ENCODE data around the gene MZB1. TPM values are rescaled to one million over a fixed set of nuclear protein-coding genes. Genes with fewer than 3 reads are reported as not detected.

The MZB1 gene
- total and polyA plus RNA-seq, 2 of the 13 experiments (the other 11 are each of a cell fraction or from before 2014, with no cell fraction given), result 0.31 to 0.40 TPM

GRCh38 chr5:139402561-139403158, 12.9 kb upstream of the MZB1 start (continued):
- TF ChIP-seq XRCC5 (optimal IDR thresholded peaks at IDR 0.05; ENCODE audit: low read length) (peak; percentile 75), REXO4 (CRISPR knock-in tag; IDR thresholded peaks at IDR 0.05; ENCODE audit: borderline replicate concordance) (no peak), KDM1A (CRISPR knock-in tag; IDR thresholded peaks at IDR 0.05) (peak; percentile 90), ZSCAN5A (CRISPR knock-in tag; IDR thresholded peaks at IDR 0.05; ENCODE audit: borderline replicate concordance) (no peak)

GRCh38 chr5:139401546-139401945, 11.8 kb upstream of the MZB1 start:
- Histone ChIP-seq H3K79me2 (ENCODE audit: insufficient read depth, low read length) (peaks cover 2% of the 10 kb centered on the region), H3K4me3 (replicated peaks in 1 of 3; ENCODE audit: insufficient read depth in 1 of 3, low read depth in 2 of 3, low read length in 3 of 3) (no peak overlapping the region), H3K9me3 (ENCODE audit: low read length) (no peaks in the 10 kb centered on the region), H3K27ac (ENCODE audit: extremely low read length, insufficient read depth, low read length) (no peak overlapping the region), H3K4me2 (ENCODE audit: low read depth, low read length) (no peak overlapping the region), H3K9ac (ENCODE audit: insufficient read depth, low read depth, low read length) (no peak overlapping the region), H3K4me1 (ENCODE audit: insufficient read depth, low read length) (peaks cover 34% of the 10 kb centered on the region), H3K36me3 (replicated peaks in 1 of 2; ENCODE audit: control insufficient read depth in 1 of 2, insufficient read depth in 2 of 2, low read length in 2 of 2) (no peaks in the 10 kb centered on the region; a peak in 2 of 5 replicates), H3K27me3 (ENCODE audit: control insufficient read depth in 1 of 2, insufficient read depth in 2 of 2, low read length in 2 of 2) (no peaks in the 10 kb centered on the region), H2AFZ (ENCODE audit: low read length) (no peak overlapping the region), H4K20me1 (ENCODE audit: insufficient read depth, low read length) (no peaks in the 10 kb centered on the region; the same call in 1 of the 2 replicates)
- POLR2A ChIA-PET, result interaction anchor here (1.2 kb wide), 1 partner anchor 9 kb away, joined by 3 read pairs; no protein-coding TSS in a partner anchor
- DNase-seq (ENCODE audit: low spot score), result no peak
- no TSS peak for BruUV-seq (replicated peaks)
- intact Hi-C loops (cut with micrococcal nuclease; ENCODE audit: unreplicated experiment), result no loop called here
- WGBS (ENCODE audit: low lambda C conversion rate), result 80% methylated on average over 10 of the region's 10 CpGs
- in situ Hi-C loops (cut with HindIII; ENCODE audit: extremely low pct_ligation_motif_present, low pct_unique_long_range_greater_than_20kb), result no loop called here
- CTCF ChIA-PET (ENCODE audit: low intra/inter-chr PET ratio, low total read pairs), result interaction anchor here (1.6 kb wide), 1 partner anchor 16 kb away, joined by 6 read pairs; no protein-coding TSS in a partner anchor
- no peak for ATAC-seq
- FAIRE-seq, result no peak
- TF ChIP-seq MLX (CRISPR knock-in tag; IDR thresholded peaks at IDR 0.05) (no peak), ATF5 (CRISPR knock-in tag; IDR thresholded peaks at IDR 0.05; ENCODE audit: low read depth) (no peak), ZNF713 (CRISPR knock-in tag; IDR thresholded peaks at IDR 0.05) (no peak), ZNF609 (CRISPR knock-in tag; IDR thresholded peaks at IDR 0.05; ENCODE audit: borderline replicate concordance) (no peak), BATF2 (CRISPR knock-in tag; IDR thresholded peaks at IDR 0.05) (no peak), ZNF136 (CRISPR knock-in tag; IDR thresholded peaks at IDR 0.05; ENCODE audit: low read depth) (no peak)
